ENCODE measurements around the gene TMEM126A. TPM values are rescaled to one million over a fixed set of nuclear protein-coding genes. Genes with fewer than 3 reads are reported as not detected.

TMEM126A gene
- total and polyA plus RNA-seq, 2 of the 8 experiments (the other 6 are each of a cell fraction or from before 2014, with no cell fraction given): 33.7 to 58.7 TPM

GRCh38 chr11:85647078-85647477, 689 bp upstream of the TMEM126A start:
- Histone ChIP-seq H3K79me1 (ENCODE audit: low read depth, low read length) (no peaks in the 10 kb centered on the region), H3K4me1 (replicated peaks in 1 of 4; ENCODE audit: control insufficient read depth in 3 of 4, insufficient read depth in 4 of 4, low read length in 3 of 4) (peaks cover 0 to 8% (median 0%) of the 10 kb centered on the region in 4 experiments; a peak in 4 of 7 replicates), H3K27ac (ENCODE audit: low read depth, low read length) (0 out of 2 replicates have a peak overlapping the region, but pooled peaks have one; percentile 66), H3K36me3 (ENCODE audit: control insufficient read depth in 2 of 4, insufficient read depth in 4 of 4, low read length in 3 of 4) (peaks cover 0 to under 1% (median 0%) of the 10 kb centered on the region in 4 experiments; a peak in 1 of 8 replicates), H3K79me2 (ENCODE audit: control insufficient read depth in 1 of 2, insufficient read depth in 2 of 2, low read length in 2 of 2) (peaks cover 0 to 6% of the 10 kb centered on the region in 2 experiments; a peak in 1 of 4 replicates), H3K18ac (ENCODE audit: extremely low read depth, low read length) (no peak overlapping the region), H3K56ac (replicated peaks; ENCODE audit: insufficient read length, low read depth, low read length) (no peak overlapping the region), H3K9ac (replicated peaks in 1 of 4; ENCODE audit: extremely low read depth in 1 of 4, low read depth in 3 of 4, low read length in 3 of 4) (peak overlapping the region in 2 of 4 experiments; percentile 74 to 75; a peak in 3 of 7 replicates), H4K20me1 (replicated peaks in 1 of 2; ENCODE audit: control insufficient read depth in 1 of 2, insufficient read depth in 2 of 2, low read length in 2 of 2) (no peaks in the 10 kb centered on the region), H3K27me3 (replicated peaks in 1 of 4; ENCODE audit: control insufficient read depth in 3 of 4, extremely low read depth in 1 of 4, insufficient read depth in 3 of 4, low read length in 3 of 4) (no peaks in the 10 kb centered on the region), H2BK20ac (ENCODE audit: low read length) (no peak overlapping the region), H2AK5ac (ENCODE audit: low read depth, low read length) (no peak overlapping the region), H3K4ac (replicated peaks; ENCODE audit: insufficient read length, low read depth, low read length) (no peak overlapping the region), H3K23ac (ENCODE audit: insufficient read length) (no peak overlapping the region), H3K4me3 (ENCODE audit: extremely low read depth in 1 of 4, insufficient read depth in 2 of 4, low read depth in 3 of 4, low read length in 4 of 4) (peak overlapping the region; percentile 58 to 88 (median 70); a peak in 6 of 8 replicates), H3K23me2 (ENCODE audit: low read depth, low read length) (0 out of 2 replicates have a peak, but pooled peaks cover 4% of the 10 kb centered on the region), H2BK15ac (ENCODE audit: low read length) (no peak overlapping the region), H2BK5ac (ENCODE audit: low read depth, low read length) (no peak overlapping the region), H2BK120ac (replicated peaks; ENCODE audit: low read depth, low read length) (no peak overlapping the region), H2BK12ac (ENCODE audit: low read depth, low read length) (no peak overlapping the region), H3K9me3 (ENCODE audit: insufficient read depth in 2 of 2, low read depth in 1 of 2, low read length in 1 of 2) (no peaks in the 10 kb centered on the region), H3K4me2 (ENCODE audit: insufficient read depth in 1 of 2, low read depth in 2 of 2, low read length in 2 of 2) (peak overlapping the region; percentile 76 to 89), H2AFZ (ENCODE audit: low read length) (peak overlapping the region; percentile 88; the same call in 1 of the 2 replicates), H4K8ac (ENCODE audit: extremely low read depth, insufficient read depth, low read length) (no peak overlapping the region), H3K14ac (ENCODE audit: insufficient read length) (no peak overlapping the region), H4K5ac (ENCODE audit: insufficient read length, low read depth, low read length) (no peak overlapping the region), H4K91ac (replicated peaks; ENCODE audit: insufficient read length, low read length) (no peak overlapping the region)
- FAIRE-seq: no peak
- ChIA-PET CTCF (ENCODE audit: partially characterized antibody) (interaction anchor here (0.9 to 1.5 kb wide), 2 partner anchors 9 to 12 kb away, joined by 3 to 4 read pairs; no protein-coding TSS in a partner anchor), POLR2A (ENCODE audit: partially characterized antibody) (interaction anchor here (0.8 to 6.3 kb wide), 11 partner anchors 8 to 163 kb away, joined by 3 to 105 read pairs (median 6); partner anchors contain the start of genes CREBZF, DLG2, SYTL2 and TMEM126B)
- DNase-seq (ENCODE audit: low read depth in 1 of 2, low spot score in 2 of 2): no peak
- WGBS, 2 experiments (ENCODE audit: extremely low coverage in 1 of 2, insufficient coverage in 1 of 2, insufficient read length in 1 of 2, insufficient replicate concordance in 2 of 2, low coverage in 1 of 2, low lambda C conversion rate in 2 of 2, missing lambda C conversion rate in 1 of 2): 72% methylated on average over 2 of the region's 2 CpGs; no CpG with 5 or more reads in 1 of the 2 experiments
- no peak for TF ChIP-seq FOSL1 (IDR thresholded peaks at IDR 0.05; ENCODE audit: insufficient read depth, low read depth, low read length)
